ENCODE results near the gene ASS1.

The ASS1 gene

DNA sequence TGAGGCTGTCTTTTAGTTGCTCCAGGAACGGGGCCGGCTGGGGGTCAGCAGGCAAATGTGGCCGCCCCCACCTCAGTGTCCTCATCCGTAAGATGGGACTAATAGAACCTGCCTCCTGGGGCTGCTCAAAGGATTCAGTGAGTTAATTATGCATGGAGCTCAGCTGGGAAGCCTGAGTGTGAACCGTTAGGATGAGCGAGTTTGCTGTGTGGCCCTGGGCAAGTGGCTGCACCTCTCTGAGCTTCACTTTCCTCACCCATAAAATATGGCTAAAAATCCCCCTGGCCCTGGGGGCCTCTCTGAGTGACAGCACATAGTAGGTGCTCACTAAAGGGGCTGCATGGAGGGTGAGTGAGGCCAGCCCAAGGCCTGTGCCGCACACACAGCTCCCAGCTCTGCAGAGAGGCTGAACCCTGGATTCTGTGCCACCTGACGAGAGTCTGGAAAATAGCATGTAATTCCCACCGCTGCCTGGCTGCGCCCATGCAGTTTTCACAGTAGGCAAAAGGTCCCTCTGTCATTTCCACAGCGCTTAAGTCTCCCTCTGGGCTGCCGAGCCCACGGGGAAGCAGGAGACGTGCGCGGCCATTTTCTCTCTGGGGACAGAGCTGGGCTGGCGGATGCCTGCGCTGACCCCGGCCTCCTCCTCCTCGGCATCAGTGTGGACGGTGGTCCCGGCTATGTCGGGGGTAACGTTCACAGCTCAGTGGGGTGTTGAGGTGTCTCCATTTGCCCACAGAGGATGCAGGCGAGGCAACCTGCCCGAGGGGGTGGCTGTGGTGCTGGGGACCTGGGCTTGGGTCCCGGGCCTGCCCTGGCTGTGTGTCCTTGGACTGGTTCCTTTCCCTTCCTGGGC, 18.2 kb downstream of the ASS1 start:
- no peak for TF ChIP-seq ZFX (IDR thresholded peaks at IDR 0.05)
- H3K27ac ChIP-seq, result no peak overlapping the region

DNA sequence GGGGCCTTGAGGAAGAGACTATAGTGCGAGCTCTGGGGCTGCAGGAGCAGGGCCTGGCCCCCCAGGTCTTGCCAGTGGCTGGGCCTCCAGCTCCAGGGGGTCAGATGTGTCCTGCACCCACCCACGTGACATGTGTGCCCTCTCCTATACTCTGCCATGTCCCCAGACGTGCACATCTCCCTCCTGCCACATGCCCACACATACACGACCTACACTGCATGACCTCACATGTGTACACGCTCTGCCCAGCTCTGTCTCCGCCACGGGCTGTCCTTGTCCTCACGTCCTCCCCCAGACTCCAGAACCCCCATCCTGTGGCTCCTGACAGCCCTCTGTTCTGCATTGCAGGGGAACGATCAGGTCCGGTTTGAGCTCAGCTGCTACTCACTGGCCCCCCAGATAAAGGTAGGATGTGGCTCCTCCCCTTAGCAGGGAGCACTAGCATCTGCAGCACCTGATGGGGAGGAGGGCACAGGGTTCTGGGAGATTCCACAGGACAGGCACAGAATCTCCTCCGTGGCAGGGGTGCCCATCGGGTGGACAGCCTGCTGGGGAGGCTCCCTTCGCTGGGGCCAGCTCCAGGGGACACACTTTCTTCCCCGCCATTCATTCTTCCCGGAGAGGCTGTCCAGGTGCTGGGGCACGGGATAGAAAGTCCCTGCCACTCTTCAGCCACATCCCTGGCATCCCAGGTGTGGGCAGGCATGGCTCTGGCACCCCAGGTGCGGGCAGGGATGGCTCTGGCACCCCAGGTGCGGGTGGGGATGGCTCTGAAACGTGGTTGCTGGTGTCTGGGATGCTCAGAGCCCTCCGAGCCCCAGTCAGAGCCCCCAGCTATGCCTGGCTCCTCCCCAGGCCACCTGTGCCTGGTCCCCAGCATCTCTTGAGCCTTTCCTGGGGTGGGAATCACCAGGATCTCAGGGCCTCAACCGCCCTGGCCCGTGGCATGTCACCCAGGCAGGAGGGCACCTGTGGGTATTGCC, 19.3 kb downstream of the ASS1 start:
- H3K27ac ChIP-seq, result no peak overlapping the region
- TF ChIP-seq, protein P1, sequence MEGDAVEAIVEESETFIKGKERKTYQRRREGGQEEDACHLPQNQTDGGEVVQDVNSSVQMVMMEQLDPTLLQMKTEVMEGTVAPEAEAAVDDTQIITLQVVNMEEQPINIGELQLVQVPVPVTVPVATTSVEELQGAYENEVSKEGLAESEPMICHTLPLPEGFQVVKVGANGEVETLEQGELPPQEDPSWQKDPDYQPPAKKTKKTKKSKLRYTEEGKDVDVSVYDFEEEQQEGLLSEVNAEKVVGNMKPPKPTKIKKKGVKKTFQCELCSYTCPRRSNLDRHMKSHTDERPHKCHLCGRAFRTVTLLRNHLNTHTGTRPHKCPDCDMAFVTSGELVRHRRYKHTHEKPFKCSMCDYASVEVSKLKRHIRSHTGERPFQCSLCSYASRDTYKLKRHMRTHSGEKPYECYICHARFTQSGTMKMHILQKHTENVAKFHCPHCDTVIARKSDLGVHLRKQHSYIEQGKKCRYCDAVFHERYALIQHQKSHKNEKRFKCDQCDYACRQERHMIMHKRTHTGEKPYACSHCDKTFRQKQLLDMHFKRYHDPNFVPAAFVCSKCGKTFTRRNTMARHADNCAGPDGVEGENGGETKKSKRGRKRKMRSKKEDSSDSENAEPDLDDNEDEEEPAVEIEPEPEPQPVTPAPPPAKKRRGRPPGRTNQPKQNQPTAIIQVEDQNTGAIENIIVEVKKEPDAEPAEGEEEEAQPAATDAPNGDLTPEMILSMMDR (conservative IDR thresholded peaks at IDR 0.05), result no peak
- no peak for TF ChIP-seq ZFX (IDR thresholded peaks at IDR 0.05)

DNA sequence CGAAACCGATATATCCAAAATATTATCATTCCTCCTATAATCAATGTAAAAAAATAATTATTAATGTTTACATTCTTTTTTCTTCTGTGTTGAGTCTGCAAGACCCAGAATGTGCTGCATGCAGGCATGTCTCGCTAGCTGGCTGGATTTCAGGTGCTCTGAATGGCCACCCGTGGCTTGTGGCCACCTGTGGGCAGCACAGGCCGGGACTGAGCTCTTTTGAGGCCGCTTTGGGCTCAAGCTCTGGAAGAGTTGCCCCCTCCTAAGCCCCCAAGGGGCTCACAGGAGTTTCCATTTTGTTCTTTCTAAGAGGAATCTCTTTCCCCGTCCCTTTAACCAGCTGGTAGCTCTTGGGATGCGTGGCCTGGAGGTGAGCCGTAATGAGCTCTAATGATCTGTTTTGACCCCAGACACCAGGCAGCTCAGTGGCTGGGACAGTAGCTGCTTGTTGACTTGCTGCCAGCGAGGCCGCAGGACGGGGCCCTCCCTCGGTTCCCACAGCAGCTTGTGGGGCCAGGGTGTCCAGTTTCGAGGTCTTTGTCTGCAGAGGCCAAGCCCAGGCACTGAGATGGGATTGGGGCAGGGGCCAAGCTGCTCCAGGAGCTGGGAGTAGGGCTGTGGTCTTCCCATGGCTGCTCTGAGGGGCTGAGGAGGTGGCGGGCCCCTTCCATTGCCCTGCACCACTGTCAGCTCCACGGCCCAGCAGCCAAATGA, 20.8 kb downstream of the ASS1 start:
- no peak for TF ChIP-seq ZFX (IDR thresholded peaks at IDR 0.05)
- TF ChIP-seq, protein P1 (conservative IDR thresholded peaks at IDR 0.05), result no peak
- no peak overlapping the region for H3K27ac ChIP-seq

DNA sequence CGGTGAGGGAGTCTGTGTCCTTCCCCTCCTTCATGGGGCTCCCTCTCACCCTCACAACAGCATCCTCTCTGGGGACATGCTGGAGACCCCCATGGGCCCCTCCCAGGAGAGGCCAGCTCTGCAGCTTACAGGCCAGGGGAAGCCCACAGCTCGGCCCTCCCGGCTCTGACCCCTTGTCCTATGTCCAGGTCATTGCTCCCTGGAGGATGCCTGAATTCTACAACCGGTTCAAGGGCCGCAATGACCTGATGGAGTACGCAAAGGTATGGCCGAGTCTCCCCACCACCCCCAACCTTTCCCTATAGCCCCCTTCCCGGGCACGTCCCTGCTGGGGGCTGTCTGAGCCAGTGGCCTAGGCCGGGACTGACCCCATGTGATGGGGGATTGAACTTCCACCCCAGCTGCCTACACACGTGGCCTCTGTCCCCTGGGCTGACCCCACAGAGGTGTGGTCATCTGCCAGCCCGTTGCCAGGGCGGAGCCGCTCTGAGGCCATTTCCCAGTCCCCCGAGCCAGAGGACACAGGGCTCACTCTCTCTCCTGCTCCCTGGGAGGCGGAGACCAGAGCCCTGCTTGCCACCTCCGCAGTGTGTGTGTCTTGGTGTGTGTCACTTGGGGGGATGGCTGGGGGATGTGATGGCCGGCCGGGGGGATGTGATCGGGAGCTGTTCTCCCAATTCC, 21.9 kb downstream of the ASS1 start:
- TF ChIP-seq ZFX (IDR thresholded peaks at IDR 0.05), result no peak
- TF ChIP-seq, protein P1 (conservative IDR thresholded peaks at IDR 0.05), result no peak
- H3K27ac ChIP-seq, result no peak overlapping the region

DNA sequence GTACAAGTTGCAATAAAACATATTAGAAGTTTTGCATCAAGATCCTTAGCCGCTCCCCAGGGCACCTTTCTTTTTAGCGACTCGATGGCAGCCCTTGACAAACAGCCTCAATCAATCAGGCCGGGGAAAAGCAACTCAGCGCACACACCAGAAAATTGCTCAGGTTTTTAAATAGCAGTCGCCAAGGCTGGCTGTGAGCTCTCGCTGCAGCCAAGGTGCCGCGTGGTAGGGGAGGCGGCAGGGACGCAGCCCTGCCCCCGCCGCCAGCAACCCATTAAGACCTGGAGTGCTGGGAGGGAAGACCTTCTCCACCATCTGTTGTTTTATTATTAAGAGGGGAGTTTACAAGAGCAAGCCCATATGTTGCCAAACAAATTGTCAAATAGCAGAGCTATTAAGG, 22.6 kb downstream of the ASS1 start:
- TF ChIP-seq ZFX (IDR thresholded peaks at IDR 0.05), result no peak
- TF ChIP-seq, protein P1 (conservative IDR thresholded peaks at IDR 0.05), result no peak
- H3K27ac ChIP-seq, result no peak overlapping the region

DNA sequence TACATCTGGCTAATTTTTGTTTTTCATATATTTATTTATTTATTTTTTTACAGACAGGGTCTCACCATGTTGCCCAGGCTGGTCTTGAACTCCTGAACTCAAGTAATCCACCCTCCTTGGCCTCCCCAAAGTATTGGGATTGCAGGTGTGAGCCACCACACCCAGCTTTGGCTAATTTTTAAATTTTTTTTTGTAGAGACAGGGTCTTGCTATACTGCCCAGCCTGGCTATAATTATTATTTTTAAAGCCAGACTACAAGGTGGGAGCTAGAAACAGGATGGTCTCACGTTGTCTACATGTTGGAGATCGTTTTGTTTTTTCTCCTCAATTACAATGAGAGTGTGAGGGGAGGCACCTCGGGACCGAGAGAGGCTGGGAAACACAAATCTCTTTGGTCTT, 23.8 kb downstream of the ASS1 start:
- TF ChIP-seq ZFX (IDR thresholded peaks at IDR 0.05), result no peak
- TF ChIP-seq, protein P1 (conservative IDR thresholded peaks at IDR 0.05), result no peak
- H3K27ac ChIP-seq, result no peak overlapping the region

DNA sequence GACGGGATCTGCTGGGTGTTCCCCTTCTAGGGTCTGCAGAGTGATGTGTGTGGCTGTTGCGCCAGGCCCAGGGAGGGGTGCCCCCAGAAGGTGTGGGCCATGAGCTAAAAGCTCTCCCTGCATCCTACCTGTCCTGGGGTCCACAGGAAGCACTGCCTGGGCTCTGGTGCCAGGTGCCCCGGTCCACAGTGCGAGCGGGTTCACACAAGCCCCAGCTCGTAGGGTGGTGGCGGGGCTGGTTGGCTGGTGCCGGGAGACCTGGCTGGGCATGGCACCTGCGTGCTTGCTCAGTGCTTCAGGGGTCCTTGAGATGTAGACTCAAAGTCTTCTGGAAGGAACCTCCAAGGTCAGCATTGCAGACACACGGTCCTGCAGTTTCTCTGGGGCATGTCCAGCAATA, 25.5 kb downstream of the ASS1 start:
- H3K27ac ChIP-seq, result no peak overlapping the region
- TF ChIP-seq, protein P1 (conservative IDR thresholded peaks at IDR 0.05), result no peak
- no peak for TF ChIP-seq ZFX (IDR thresholded peaks at IDR 0.05)

All from C4-2B (cell line).